PC-9 (cell line): Measurements from ENCODE around the gene SKP1. TPM values are rescaled to one million over a fixed set of nuclear protein-coding genes. Genes with fewer than 3 reads are reported as not detected.
A peak's percentile ranks its signal among the peaks of the same experiment; 100 is the strongest.

Experiments used
- BruUV-seq: library from RNA; stranded (reverse); fragments of 400-500 nt; replicated peaks from 2 replicates; lab custom pipeline; 2021; lab: Mats Ljungman, UMichigan
- CTCF ChIA-PET: fragments of 300-600 bp; sonication (Branson Sonifier 250); formaldehyde crosslinking; loops from one replicate; lab custom pipeline; 2022; ENCODE audit warnings: antibody characterized with exemption; lab: Charles Lee
- POLR2A ChIA-PET: fragments of 300-600 bp; sonication (Branson Sonifier 250); formaldehyde crosslinking; loops from one replicate; lab custom pipeline; 2022; ENCODE audit warnings: antibody characterized with exemption; ENCODE audit not compliant: unreplicated experiment; lab: Charles Lee
- DNase-seq, 2 experiments: peaks; one replicate each; pipeline versions ENCODE4 v3.0.0 to v3.0.0-alpha.2; 2015 to 2022; ENCODE audit warnings: mixed read lengths in 1 of 2
- H2AFZ ChIP-seq: fragments of 200-600 bp; sonication (generic); 2 replicates; pipeline ENCODE4 v1.8.1; 2017; ENCODE audit warnings: antibody characterized with exemption
- H3F3A ChIP-seq: fragments of 200-600 bp; sonication (generic); 2 replicates; pipeline ENCODE4 v1.8.1; 2017; ENCODE audit warnings: antibody characterized with exemption, mild to moderate bottlenecking, low read depth; ENCODE audit not compliant: insufficient read depth
- H3K27ac ChIP-seq: fragments of 200-600 bp; sonication (generic); 2 replicates; pipeline ENCODE4 v1.6.1; 2016; ENCODE audit warnings: mixed run types
- H3K27me3 ChIP-seq: fragments of 200-600 bp; sonication (generic); 2 replicates; pipeline ENCODE4 v1.6.1; 2016; ENCODE audit warnings: low read depth, mixed run types; ENCODE audit not compliant: insufficient read depth
- H3K36me3 ChIP-seq: fragments of 200-600 bp; sonication (generic); 2 replicates; pipeline ENCODE4 v1.6.1; 2016; ENCODE audit warnings: low read depth, mixed run types
- H3K4me1 ChIP-seq: fragments of 200-600 bp; sonication (generic); replicated peaks from 2 replicates; pipeline ENCODE4 v1.6.1; 2016; ENCODE audit warnings: mixed run types; ENCODE audit not compliant: insufficient read depth
- H3K4me2 ChIP-seq: fragments of 200-600 bp; sonication (generic); 2 replicates; pipeline ENCODE4 v1.6.1; 2017; ENCODE audit warnings: mixed run types
- H3K4me3 ChIP-seq: fragments of 200-600 bp; sonication (generic); 2 replicates; pipeline ENCODE4 v1.6.1; 2016; ENCODE audit warnings: mixed run types
- H3K79me2 ChIP-seq: fragments of 200-600 bp; sonication (generic); 2 replicates; pipeline ENCODE4 v1.6.1; 2017; ENCODE audit warnings: low read depth, mixed run types
- H3K9me2 ChIP-seq: fragments of 200-600 bp; sonication (generic); 2 replicates; pipeline ENCODE4 v1.8.1; 2017; ENCODE audit warnings: mild to moderate bottlenecking; ENCODE audit not compliant: insufficient read depth
- H3K9me3 ChIP-seq: fragments of 200-600 bp; sonication (generic); 2 replicates; pipeline ENCODE4 v1.8.1; 2016; ENCODE audit warnings: low read depth; ENCODE audit not compliant: insufficient read depth
- H4K20me1 ChIP-seq: fragments of 200-600 bp; sonication (generic); 2 replicates; pipeline ENCODE4 v1.8.1; 2017; ENCODE audit not compliant: insufficient read depth
- EZH2 ChIP-seq: fragments of 200-600 bp; sonication (generic); IDR thresholded peaks from 2 replicates; pipeline ENCODE4 v1.8.0; 2017; ENCODE audit warnings: antibody characterized with exemption, low read depth
- intact Hi-C: fragments of 100-400 bp; cut with micrococcal nuclease; formaldehyde crosslinking; loops from one replicate; pipeline ENCODE4 v1.10.0; 2022; ENCODE audit not compliant: unreplicated experiment
- total RNA-seq: library from RNA; stranded (reverse); gene quantifications from 2 replicates; pipeline ENCODE4 v1.2.3, GENCODE V29; 2021
- TF ChIP-seq, protein P1 (sequence below): fragments of 200-600 bp; sonication (generic); conservative IDR thresholded peaks from 2 replicates; pipeline ENCODE4 v1.6.1; 2017; ENCODE audit warnings: mixed run types, antibody characterized with exemption, mild to moderate bottlenecking, moderate library complexity

The SKP1 gene
- total RNA-seq, 1 experiment from 2014 or later: 409 TPM

- H3K9me2 ChIP-seq: no peaks in the 10 kb centered on the region
- H3K36me3 ChIP-seq: no peaks in the 10 kb centered on the region
- no peak overlapping the region for H3K4me2 ChIP-seq
- peaks cover 8% of the 10 kb centered on the region; the same call in 1 of the 2 replicates for H3F3A ChIP-seq
- intact Hi-C loops: loop anchor here (2.0 kb wide), 1 partner anchor 37 kb away; no protein-coding TSS in a partner anchor
- ChIA-PET CTCF (no interaction called here), POLR2A (no interaction called here)
- BruUV-seq: no TSS peak
- H2AFZ ChIP-seq: no peak overlapping the region
- H3K27ac ChIP-seq: no peak overlapping the region
- no peak overlapping the region for H3K4me3 ChIP-seq
- no peaks in the 10 kb centered on the region for H3K79me2 ChIP-seq
- no peaks in the 10 kb centered on the region for H3K27me3 ChIP-seq
- no peaks in the 10 kb centered on the region for H4K20me1 ChIP-seq
- no peaks in the 10 kb centered on the region for H3K9me3 ChIP-seq
- DNase-seq: no peak
- no peak for TF ChIP-seq EZH2
- TF ChIP-seq, protein P1, sequence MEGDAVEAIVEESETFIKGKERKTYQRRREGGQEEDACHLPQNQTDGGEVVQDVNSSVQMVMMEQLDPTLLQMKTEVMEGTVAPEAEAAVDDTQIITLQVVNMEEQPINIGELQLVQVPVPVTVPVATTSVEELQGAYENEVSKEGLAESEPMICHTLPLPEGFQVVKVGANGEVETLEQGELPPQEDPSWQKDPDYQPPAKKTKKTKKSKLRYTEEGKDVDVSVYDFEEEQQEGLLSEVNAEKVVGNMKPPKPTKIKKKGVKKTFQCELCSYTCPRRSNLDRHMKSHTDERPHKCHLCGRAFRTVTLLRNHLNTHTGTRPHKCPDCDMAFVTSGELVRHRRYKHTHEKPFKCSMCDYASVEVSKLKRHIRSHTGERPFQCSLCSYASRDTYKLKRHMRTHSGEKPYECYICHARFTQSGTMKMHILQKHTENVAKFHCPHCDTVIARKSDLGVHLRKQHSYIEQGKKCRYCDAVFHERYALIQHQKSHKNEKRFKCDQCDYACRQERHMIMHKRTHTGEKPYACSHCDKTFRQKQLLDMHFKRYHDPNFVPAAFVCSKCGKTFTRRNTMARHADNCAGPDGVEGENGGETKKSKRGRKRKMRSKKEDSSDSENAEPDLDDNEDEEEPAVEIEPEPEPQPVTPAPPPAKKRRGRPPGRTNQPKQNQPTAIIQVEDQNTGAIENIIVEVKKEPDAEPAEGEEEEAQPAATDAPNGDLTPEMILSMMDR: no peak
- peaks cover 10% of the 10 kb centered on the region for H3K4me1 ChIP-seq
Measured at GRCh38 chr5:134103998-134104654, 72.6 kb downstream of the SKP1 start.

- Histone ChIP-seq H3K36me3 (no peaks in the 10 kb centered on the region), H3K79me2 (no peaks in the 10 kb centered on the region), H3K27ac (no peak overlapping the region), H3F3A (peaks cover 8% of the 10 kb centered on the region; the same call in 1 of the 2 replicates), H3K27me3 (no peaks in the 10 kb centered on the region), H2AFZ (no peak overlapping the region), H3K9me3 (no peaks in the 10 kb centered on the region), H3K4me1 (peaks cover 17% of the 10 kb centered on the region), H4K20me1 (no peaks in the 10 kb centered on the region), H3K4me2 (no peak overlapping the region), H3K9me2 (no peaks in the 10 kb centered on the region), H3K4me3 (no peak overlapping the region)
- no peak for TF ChIP-seq EZH2
- TF ChIP-seq, protein P1: no peak
- ChIA-PET CTCF (no interaction called here), POLR2A (no interaction called here)
- no TSS peak for BruUV-seq
- intact Hi-C loops: loop anchor here (2.0 kb wide), 1 partner anchor 37 kb away; no protein-coding TSS in a partner anchor
- DNase-seq: no peak
Measured at GRCh38 chr5:134103397-134103796, 73.4 kb downstream of the SKP1 start.

GRCh38 chr5:134101686-134102439 is 74.9 kb downstream of the SKP1 start:
- intact Hi-C loops: loop anchor here (2.0 kb wide), 1 partner anchor 39 kb away; no protein-coding TSS in a partner anchor
- Histone ChIP-seq H3K79me2 (no peaks in the 10 kb centered on the region), H3F3A (peaks cover 8% of the 10 kb centered on the region; the same call in 1 of the 2 replicates), H3K27me3 (no peaks in the 10 kb centered on the region), H3K9me3 (no peaks in the 10 kb centered on the region), H3K27ac (no peak overlapping the region), H2AFZ (no peak overlapping the region), H3K9me2 (no peaks in the 10 kb centered on the region), H3K36me3 (no peaks in the 10 kb centered on the region), H3K4me1 (peaks cover 18% of the 10 kb centered on the region), H3K4me3 (no peak overlapping the region), H3K4me2 (no peak overlapping the region), H4K20me1 (no peaks in the 10 kb centered on the region)
- ChIA-PET CTCF (interaction anchor here (0.6 to 2.3 kb wide), 2 partner anchors 39 to 1113 kb away, joined by 3 to 8 read pairs; no protein-coding TSS in a partner anchor), POLR2A (interaction anchor here (0.9 kb wide), 1 partner anchor 12 kb away, joined by 8 read pairs; no protein-coding TSS in a partner anchor)
- DNase-seq: peak in 1 of 2 experiments; percentile 54
- TF ChIP-seq, protein P1: peak; percentile 82
- TF ChIP-seq EZH2: no peak
- BruUV-seq: no TSS peak
